ENCODE measurements around the gene RSPO3.
"Not testable (repeated sequence)": the region's sequence is repeated elsewhere in the genome, so short reads cannot be mapped to it uniquely, and the experiment has no call there.

DNA sequence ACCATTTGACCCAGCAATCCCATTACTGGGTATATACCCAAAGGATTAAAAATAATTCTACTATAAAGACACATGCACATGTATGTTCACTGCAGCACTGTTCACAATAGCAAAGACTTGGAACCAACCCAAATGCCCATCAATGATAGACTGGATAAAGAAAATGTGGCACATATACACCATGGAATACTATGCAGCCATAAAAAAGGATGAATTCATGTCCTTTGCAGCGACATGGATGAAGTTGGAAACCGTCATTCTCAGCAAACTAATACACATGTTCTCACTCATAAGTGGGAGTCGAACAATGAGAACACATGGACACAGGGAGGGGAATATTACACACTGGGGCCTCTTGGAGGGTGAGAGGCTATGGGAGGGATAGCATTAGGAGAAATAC, 115.3 kb downstream of the RSPO3 start:
- TF ChIP-seq POLR2A (IDR thresholded peaks at IDR 0.05) = not testable (repeated sequence)
- TF ChIP-seq, protein P1, sequence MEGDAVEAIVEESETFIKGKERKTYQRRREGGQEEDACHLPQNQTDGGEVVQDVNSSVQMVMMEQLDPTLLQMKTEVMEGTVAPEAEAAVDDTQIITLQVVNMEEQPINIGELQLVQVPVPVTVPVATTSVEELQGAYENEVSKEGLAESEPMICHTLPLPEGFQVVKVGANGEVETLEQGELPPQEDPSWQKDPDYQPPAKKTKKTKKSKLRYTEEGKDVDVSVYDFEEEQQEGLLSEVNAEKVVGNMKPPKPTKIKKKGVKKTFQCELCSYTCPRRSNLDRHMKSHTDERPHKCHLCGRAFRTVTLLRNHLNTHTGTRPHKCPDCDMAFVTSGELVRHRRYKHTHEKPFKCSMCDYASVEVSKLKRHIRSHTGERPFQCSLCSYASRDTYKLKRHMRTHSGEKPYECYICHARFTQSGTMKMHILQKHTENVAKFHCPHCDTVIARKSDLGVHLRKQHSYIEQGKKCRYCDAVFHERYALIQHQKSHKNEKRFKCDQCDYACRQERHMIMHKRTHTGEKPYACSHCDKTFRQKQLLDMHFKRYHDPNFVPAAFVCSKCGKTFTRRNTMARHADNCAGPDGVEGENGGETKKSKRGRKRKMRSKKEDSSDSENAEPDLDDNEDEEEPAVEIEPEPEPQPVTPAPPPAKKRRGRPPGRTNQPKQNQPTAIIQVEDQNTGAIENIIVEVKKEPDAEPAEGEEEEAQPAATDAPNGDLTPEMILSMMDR (IDR thresholded peaks at IDR 0.05) = not testable (repeated sequence)

Data from uterus (tissue), 2 donors.